ENCODE results near the gene IMPDH1.

IMPDH1 gene

GRCh38 chr7:128393526-128394330, 16.1 kb downstream of the IMPDH1 start:
- Histone ChIP-seq H3K14ac (ENCODE audit: low read length) (peak overlapping the region; percentile 25), H4K8ac (ENCODE audit: low read depth, low read length) (no peak overlapping the region), H3K27me3 (ENCODE audit: control insufficient read depth in 3 of 3, insufficient read depth in 3 of 3, low read depth in 1 of 3, low read length in 3 of 3) (no peaks in the 10 kb centered on the region), H2BK12ac (ENCODE audit: low read length) (no peak overlapping the region), H2BK5ac (ENCODE audit: low read length) (no peak overlapping the region), H3K18ac (ENCODE audit: low read length) (no peak overlapping the region), H2AK5ac (ENCODE audit: low read depth, low read length) (peak overlapping the region; percentile 16), H3K4me1 (ENCODE audit: control insufficient read depth in 2 of 2, insufficient read depth in 1 of 2, low read depth in 1 of 2, low read length in 2 of 2) (peaks cover 13 to 14% of the 10 kb centered on the region in 2 donors), H3K36me3 (replicated peaks in 1 of 2; ENCODE audit: control insufficient read depth in 2 of 2, insufficient read depth in 2 of 2, low read length in 2 of 2) (peaks cover 24 to 36% of the 10 kb centered on the region in 2 donors), H3K9me3 (replicated peaks in 1 of 2; ENCODE audit: control insufficient read depth in 2 of 2, insufficient read depth in 1 of 2, low read depth in 1 of 2, low read length in 2 of 2) (no peaks in the 10 kb centered on the region), H4K91ac (ENCODE audit: low read depth, low read length, poor library complexity) (no peak overlapping the region), H3K27ac (replicated peaks; ENCODE audit: low read length) (no peak overlapping the region), H2AFZ (ENCODE audit: low read length) (no peak overlapping the region), H3K4ac (ENCODE audit: low read length) (no peak overlapping the region), H3K9ac (ENCODE audit: low read depth, low read length, poor library complexity) (peak overlapping the region; percentile 35), H3K23ac (ENCODE audit: low read depth, low read length, poor library complexity) (peak overlapping the region; percentile 58), H3K4me3 (ENCODE audit: low read length in 2 of 2) (no peak overlapping the region), H3K4me2 (ENCODE audit: insufficient read depth, low read length, poor library complexity, severe bottlenecking) (no peak overlapping the region), H2BK120ac (ENCODE audit: low read depth, low read length) (no peak overlapping the region), H2BK15ac (ENCODE audit: low read length) (peak overlapping the region; percentile 23), H3K79me1 (ENCODE audit: low read depth, low read length) (peaks cover 4% of the 10 kb centered on the region)
- no peak for DNase-seq (ENCODE audit: low spot score)
- WGBS, 2 donors (ENCODE audit: extremely low coverage in 2 of 2, insufficient read length in 2 of 2, insufficient replicate concordance in 1 of 2), result no CpG with 5 or more reads among the region's 23 CpGs

GRCh38 chr7:128392446-128393327, 17.1 kb downstream of the IMPDH1 start:
- no peak for DNase-seq (ENCODE audit: low spot score)
- H3K36me3 ChIP-seq (replicated peaks in 1 of 2; ENCODE audit: control insufficient read depth in 2 of 2, insufficient read depth in 2 of 2, low read length in 2 of 2), result peaks cover 16 to 29% of the 10 kb centered on the region in 2 donors
- H3K27ac ChIP-seq (replicated peaks; ENCODE audit: low read length), result no peak overlapping the region
- H3K4me1 ChIP-seq (ENCODE audit: control insufficient read depth in 2 of 2, insufficient read depth in 1 of 2, low read depth in 1 of 2, low read length in 2 of 2), result peaks cover 19 to 24% of the 10 kb centered on the region in 2 donors
- peaks cover 2% of the 10 kb centered on the region for H3K79me1 ChIP-seq (ENCODE audit: low read depth, low read length)
- H3K23ac ChIP-seq (ENCODE audit: low read depth, low read length, poor library complexity), result peak overlapping the region; percentile 39
- H3K4me2 ChIP-seq (ENCODE audit: insufficient read depth, low read length, poor library complexity, severe bottlenecking), result no peak overlapping the region
- no peak overlapping the region for H4K8ac ChIP-seq (ENCODE audit: low read depth, low read length)
- H4K91ac ChIP-seq (ENCODE audit: low read depth, low read length, poor library complexity), result no peak overlapping the region
- H3K9ac ChIP-seq (ENCODE audit: low read depth, low read length, poor library complexity), result peak overlapping the region; percentile 35
- no peaks in the 10 kb centered on the region for H3K9me3 ChIP-seq (replicated peaks in 1 of 2; ENCODE audit: control insufficient read depth in 2 of 2, insufficient read depth in 1 of 2, low read depth in 1 of 2, low read length in 2 of 2)
- H2BK5ac ChIP-seq (ENCODE audit: low read length), result no peak overlapping the region
- no peak overlapping the region for H2BK12ac ChIP-seq (ENCODE audit: low read length)
- no peak overlapping the region for H2AK5ac ChIP-seq (ENCODE audit: low read depth, low read length)
- no CpG with 5 or more reads among the region's 18 CpGs for WGBS, 2 donors (ENCODE audit: extremely low coverage in 2 of 2, insufficient read length in 2 of 2, insufficient replicate concordance in 1 of 2)
- H2BK15ac ChIP-seq (ENCODE audit: low read length), result no peak overlapping the region
- H2AFZ ChIP-seq (ENCODE audit: low read length), result no peak overlapping the region
- no peak overlapping the region for H2BK120ac ChIP-seq (ENCODE audit: low read depth, low read length)
- no peak overlapping the region for H3K4me3 ChIP-seq (ENCODE audit: low read length in 2 of 2)
- no peak overlapping the region for H3K18ac ChIP-seq (ENCODE audit: low read length)
- H3K14ac ChIP-seq (ENCODE audit: low read length), result no peak overlapping the region
- H3K4ac ChIP-seq (ENCODE audit: low read length), result no peak overlapping the region
- peaks cover 0 to 4% (median 0%) of the 10 kb centered on the region in 3 experiments for H3K27me3 ChIP-seq (ENCODE audit: control insufficient read depth in 3 of 3, insufficient read depth in 3 of 3, low read depth in 1 of 3, low read length in 3 of 3)

GRCh38 chr7:128391805-128392204, 18.0 kb downstream of the IMPDH1 start:
- Histone ChIP-seq H2AFZ (ENCODE audit: low read length) (no peak overlapping the region), H2BK120ac (ENCODE audit: low read depth, low read length) (no peak overlapping the region), H3K4ac (ENCODE audit: low read length) (no peak overlapping the region), H3K14ac (ENCODE audit: low read length) (no peak overlapping the region), H3K36me3 (replicated peaks in 1 of 2; ENCODE audit: control insufficient read depth in 2 of 2, insufficient read depth in 2 of 2, low read length in 2 of 2) (peaks cover 7 to 23% of the 10 kb centered on the region in 2 donors), H3K4me2 (ENCODE audit: insufficient read depth, low read length, poor library complexity, severe bottlenecking) (no peak overlapping the region), H2BK12ac (ENCODE audit: low read length) (no peak overlapping the region), H3K4me1 (ENCODE audit: control insufficient read depth in 2 of 2, insufficient read depth in 1 of 2, low read depth in 1 of 2, low read length in 2 of 2) (peaks cover 26 to 31% of the 10 kb centered on the region in 2 donors), H3K79me1 (ENCODE audit: low read depth, low read length) (peaks cover 2% of the 10 kb centered on the region), H3K27ac (replicated peaks; ENCODE audit: low read length) (no peak overlapping the region), H2BK15ac (ENCODE audit: low read length) (no peak overlapping the region), H3K4me3 (ENCODE audit: low read length in 2 of 2) (no peak overlapping the region), H2BK5ac (ENCODE audit: low read length) (no peak overlapping the region), H4K91ac (ENCODE audit: low read depth, low read length, poor library complexity) (no peak overlapping the region), H3K9me3 (replicated peaks in 1 of 2; ENCODE audit: control insufficient read depth in 2 of 2, insufficient read depth in 1 of 2, low read depth in 1 of 2, low read length in 2 of 2) (no peaks in the 10 kb centered on the region), H2AK5ac (ENCODE audit: low read depth, low read length) (peak overlapping the region; percentile 40), H4K8ac (ENCODE audit: low read depth, low read length) (no peak overlapping the region), H3K9ac (ENCODE audit: low read depth, low read length, poor library complexity) (no peak overlapping the region), H3K27me3 (ENCODE audit: control insufficient read depth in 3 of 3, insufficient read depth in 3 of 3, low read depth in 1 of 3, low read length in 3 of 3) (peaks cover 0 to 8% (median 0%) of the 10 kb centered on the region in 3 experiments), H3K18ac (ENCODE audit: low read length) (no peak overlapping the region), H3K23ac (ENCODE audit: low read depth, low read length, poor library complexity) (peak overlapping the region; percentile 17)
- no CpG with 5 or more reads among the region's 7 CpGs for WGBS, 2 donors (ENCODE audit: extremely low coverage in 2 of 2, insufficient read length in 2 of 2, insufficient replicate concordance in 1 of 2)
- no peak for DNase-seq (ENCODE audit: low spot score)
